Activated CD8-positive, alpha-beta memory T cell treated with anti-CD3 and anti-CD28 coated beads for 48 hours (primary cell): ENCODE measurements around the gene AGO3.
"Not testable (repeated sequence)": the region's sequence is repeated elsewhere in the genome, so short reads cannot be mapped to it uniquely, and the experiment has no call there.

ENCODE experiments used
- DNase-seq, 3 experiments: peaks; one replicate each; pipeline ENCODE4 v3.0.0-alpha.2; 2020; ENCODE audit warnings: low read depth in 2 of 3, low spot score in 2 of 3

The AGO3 gene

GRCh38 chr1:35924838-35925237 lies 6.1 kb upstream of the AGO3 start:
- no peak for DNase-seq

DNA sequence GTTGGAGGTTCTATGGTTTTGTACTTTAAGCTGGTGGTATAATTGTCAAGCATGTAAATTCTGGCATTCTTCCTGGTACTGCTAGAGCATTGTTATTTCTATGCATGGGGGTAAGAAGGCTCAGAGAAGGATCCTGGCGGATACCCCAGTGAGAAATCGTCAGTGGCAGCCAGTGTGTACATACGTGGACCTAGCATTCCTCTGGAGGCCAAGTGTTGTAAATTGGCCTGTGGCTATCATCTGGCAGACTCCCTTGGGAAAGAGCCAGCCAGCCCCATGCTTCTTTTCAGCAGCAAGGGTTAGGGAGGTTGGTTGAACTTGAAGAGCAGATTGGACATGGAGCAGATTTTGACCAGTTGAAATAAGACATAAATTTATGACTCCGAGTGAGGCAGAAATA lies 5.2 kb upstream of the AGO3 start:
- DNase-seq, result no peak

GRCh38 chr1:35927472-35927871 lies 3.4 kb upstream of the AGO3 start:
- DNase-seq, result no peak

DNA sequence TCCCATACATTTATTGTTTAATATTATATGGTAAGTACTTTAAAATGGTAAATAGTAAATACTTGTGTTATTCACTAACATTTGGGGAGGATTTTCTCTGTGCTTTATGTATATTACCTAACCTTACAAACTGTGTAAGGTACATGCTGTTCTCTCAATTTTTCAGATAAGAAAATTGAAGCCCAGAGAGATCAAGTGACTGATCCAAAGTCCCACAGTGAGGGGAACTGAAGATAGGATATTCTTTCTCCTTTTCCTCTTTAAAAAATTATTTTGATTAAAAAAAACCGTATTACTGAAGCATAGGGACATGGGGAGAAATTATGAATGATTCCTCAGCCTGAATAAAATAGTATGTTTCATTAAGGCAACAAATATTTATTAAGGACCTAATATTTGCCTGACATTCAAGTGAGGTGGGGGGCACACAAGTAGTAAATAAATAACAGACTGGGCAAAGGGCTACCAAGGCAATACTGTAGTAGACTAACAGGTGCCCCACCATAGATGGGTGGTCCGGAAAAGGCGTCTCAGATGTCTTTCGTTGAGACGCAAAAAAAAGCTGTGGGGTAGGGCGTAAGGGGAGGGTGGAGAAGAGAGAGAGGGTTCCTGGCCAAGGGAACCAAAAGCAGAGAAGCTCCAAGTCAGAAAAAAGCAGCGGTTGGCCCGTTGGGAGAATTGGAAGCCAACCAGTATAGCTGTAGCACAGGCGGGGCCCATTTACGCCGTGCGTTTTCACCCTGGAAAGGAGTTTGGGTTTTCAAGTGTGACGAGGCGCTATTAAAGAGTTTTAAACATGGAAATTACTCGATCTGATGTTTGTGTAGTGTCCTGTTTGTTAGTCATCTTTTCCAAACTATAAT lies 944 bp upstream of the AGO3 start:
- DNase-seq, result no peak

DNA sequence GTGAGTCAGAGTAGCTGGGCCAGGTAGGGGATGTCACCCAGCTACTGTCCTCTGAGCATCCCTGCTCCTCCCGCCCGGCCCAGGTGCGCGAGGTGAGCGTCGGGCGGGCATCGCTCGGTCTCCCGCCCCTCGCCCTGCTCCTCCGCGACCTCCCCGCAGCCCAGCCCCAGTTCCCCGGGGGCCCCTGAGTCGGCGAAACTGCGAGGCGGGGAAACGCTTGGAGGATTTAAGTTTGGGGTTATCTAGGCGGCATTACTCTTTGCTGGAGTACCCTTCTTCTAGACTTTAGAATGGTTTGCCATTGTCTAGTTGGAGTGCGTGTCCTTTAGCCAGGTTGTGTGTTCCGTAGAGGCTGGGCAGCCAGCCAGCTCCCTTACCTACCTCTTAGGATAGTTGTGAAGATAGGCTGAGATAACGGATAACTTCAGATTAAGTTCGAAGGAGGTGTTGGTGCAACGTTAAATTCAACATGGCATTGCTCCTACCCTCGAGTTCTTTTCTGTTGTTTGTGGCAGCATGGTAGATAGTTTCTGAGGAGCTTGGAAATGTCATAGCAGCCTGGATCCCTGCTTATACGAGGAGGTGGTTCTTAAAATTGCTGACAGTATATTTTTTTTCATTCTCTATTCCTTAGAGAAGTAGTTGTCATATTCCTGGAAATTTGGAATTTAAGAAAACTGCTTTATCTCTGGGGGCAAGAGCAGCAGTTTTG lies 697 bp downstream of the AGO3 start:
- no peak for DNase-seq

DNA sequence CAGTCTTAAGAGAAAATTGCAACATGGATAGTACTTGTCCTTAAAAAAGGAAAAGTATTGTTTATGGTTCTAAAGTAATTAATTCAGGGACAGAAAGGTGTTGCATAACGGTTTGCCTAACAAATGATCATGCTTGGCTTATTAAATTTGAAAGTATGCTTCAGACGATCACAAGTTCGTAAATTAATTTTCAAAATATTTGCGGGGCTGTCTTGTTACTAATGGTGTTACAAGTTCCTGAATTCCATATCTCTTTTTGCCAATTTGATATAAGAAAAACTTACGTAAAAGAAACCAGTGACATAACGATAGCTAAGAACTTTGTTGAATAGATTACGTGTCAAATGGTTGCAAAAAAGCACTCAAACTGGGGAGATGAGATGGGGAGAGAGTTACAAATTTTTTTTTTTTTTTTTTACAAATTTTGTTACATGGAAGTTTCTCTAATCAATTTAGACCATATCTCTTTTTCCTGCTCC lies 1.3 kb downstream of the AGO3 start:
- no peak for DNase-seq

DNA sequence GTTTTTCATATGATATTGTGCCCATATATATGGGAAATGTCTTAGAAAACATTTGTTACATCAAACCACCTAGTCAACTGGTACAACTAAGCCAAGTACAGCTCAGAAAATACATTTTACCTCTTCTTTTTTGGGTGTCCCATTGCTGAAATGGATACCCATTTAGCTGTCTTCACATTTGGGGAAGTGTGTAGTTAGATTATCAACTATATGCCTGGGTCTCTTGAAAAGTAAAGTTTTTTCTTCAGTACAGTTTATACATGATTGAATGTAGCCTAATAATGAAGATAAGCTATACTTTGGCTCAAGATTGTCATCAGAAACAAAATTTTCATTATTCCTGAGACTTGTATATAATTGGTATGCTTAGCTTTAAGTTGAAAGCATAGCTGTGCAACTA lies 2.0 kb downstream of the AGO3 start:
- DNase-seq, result no peak

GRCh38 chr1:35935442-35936388 lies 4.8 kb downstream of the AGO3 start:
- no peak for DNase-seq

GRCh38 chr1:35936838-35937237 lies 5.9 kb downstream of the AGO3 start:
- no peak for DNase-seq

DNA sequence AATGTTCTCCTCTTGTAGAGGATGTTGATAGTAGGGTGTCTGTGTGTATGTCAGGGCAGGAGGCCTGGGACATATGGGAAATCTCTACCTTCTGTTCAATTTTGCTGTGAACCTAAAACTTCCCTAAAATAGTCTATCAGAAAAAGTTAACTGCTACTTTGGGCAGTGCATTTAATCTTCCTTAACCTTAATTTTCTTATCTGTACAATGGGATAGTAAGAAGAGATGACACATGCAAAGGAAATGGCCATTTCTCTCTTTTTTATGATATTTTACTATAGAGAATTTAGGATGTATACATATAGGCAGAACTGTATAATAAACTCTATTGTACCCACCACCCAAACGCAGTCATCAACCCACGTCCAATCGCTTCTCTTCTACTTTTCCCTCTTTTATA lies 8.6 kb downstream of the AGO3 start:
- no peak for DNase-seq

- no peak for DNase-seq
Measured at GRCh38 chr1:35945327-35945726, 14.4 kb downstream of the AGO3 start.

- no peak for DNase-seq
Measured at GRCh38 chr1:35947547-35947946, 16.6 kb downstream of the AGO3 start.

- no peak for DNase-seq
Measured at GRCh38 chr1:35958558-35958957, 27.7 kb downstream of the AGO3 start.

DNA sequence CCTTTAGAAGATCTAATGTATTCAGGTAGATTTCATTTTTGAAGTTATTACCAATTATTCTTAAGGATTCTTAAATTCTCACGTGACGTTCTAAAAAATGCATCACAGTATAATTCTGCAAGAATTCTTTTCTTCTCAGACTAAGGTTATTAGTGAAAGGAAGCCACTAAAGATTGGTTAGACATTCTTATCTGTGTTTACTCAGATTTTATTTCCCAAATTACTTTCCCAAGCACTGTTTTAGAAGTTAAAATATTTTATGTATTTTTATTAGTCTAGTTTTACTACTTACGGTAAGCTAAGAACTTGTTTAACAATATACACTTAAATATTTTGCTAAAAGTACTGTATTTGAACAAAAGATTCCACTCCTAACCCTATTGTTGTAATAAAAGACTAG lies 28.4 kb downstream of the AGO3 start:
- no peak for DNase-seq

GRCh38 chr1:35962952-35963351 lies 32.0 kb downstream of the AGO3 start:
- no peak for DNase-seq

GRCh38 chr1:35964277-35964676 lies 33.4 kb downstream of the AGO3 start:
- DNase-seq, result not testable (repeated sequence)

GRCh38 chr1:35968396-35968795 lies 37.5 kb downstream of the AGO3 start:
- DNase-seq, result no peak

DNA sequence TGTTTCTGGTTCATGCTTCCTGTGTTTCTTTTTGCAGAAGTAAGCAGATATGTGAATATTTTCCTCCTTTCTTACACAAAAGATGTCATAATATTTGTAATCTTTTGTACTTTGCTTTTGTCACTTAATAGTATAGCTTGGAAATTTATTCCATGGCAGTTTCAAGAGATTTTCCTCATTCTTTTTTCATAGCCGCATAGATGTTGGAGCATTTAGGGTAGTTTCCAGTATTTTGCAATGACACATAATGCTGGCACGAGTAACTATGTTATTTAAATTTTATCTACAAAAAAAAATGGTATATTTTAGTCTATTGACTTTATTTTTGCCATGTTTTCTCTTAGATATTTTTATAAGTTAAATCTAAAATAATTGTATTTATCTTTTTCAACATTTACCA lies 40.7 kb downstream of the AGO3 start:
- DNase-seq, result no peak

- DNase-seq, result not testable (repeated sequence)
Measured at GRCh38 chr1:35972631-35973030, 41.7 kb downstream of the AGO3 start.

GRCh38 chr1:35980090-35980489 lies 49.2 kb downstream of the AGO3 start:
- DNase-seq, result no peak

DNA sequence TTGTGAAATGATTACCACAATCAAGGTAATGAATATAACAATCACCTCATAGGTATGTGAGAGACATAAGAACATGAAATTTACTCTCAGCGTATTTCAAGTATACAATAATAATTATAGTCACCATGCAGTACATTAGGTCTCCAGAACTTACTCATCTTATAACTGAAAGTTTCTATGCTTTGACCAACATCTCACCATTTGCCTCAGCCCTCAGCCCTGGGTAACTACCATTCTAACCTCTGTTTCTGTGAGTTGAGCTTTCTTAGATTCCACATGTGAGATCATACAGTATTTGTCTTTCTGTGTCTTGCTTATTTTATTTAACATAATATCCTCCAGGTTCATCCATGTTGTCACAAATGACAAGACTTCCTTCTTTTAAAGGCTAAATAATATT lies 57.3 kb downstream of the AGO3 start:
- no peak for DNase-seq
